ENCODE results near the gene GPR107.

DNA sequence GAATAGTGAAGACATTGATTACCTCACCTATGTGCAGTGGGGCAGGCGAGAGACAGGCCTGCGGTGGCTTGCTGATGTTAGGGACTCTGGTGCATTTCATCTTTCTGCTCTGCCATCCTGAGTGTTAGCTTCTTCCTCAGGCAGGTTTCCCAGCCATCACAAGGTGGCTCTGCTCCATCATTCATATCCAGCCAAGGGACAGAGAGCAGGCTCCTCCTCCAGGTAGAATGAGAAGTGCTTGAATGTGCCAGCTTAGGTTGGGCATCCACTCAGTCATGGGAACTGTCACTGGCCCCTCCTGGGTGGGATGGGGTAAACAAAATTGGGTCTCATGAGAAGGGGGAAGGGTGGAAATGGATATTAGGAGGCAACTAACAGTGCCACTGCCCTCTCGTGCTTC lies 24.8 kb downstream of the GPR107 start:
- no peak for TF ChIP-seq YY1 (IDR thresholded peaks at IDR 0.05; ENCODE audit: insufficient read depth, insufficient read length)
- no peak for TF ChIP-seq SUZ12 (IDR thresholded peaks at IDR 0.05; ENCODE audit: extremely low read depth, insufficient read depth, insufficient read length)

All from NT2/D1 (cell line).